Activated T-cell treated with anti-CD3 and anti-CD28 coated beads, Interleukin-2, amount 50 U/mL, for 4 hours (primary cell): ENCODE data around the gene NME7. TPM values are rescaled to one million over a fixed set of nuclear protein-coding genes. Genes with fewer than 3 reads are reported as not detected.

Experiments
- ATAC-seq, 2 donors: fragments of 200-7000 bp; cut with Tn5 transposase; one replicate each; pipeline ENCODE4 v1.10.0; 2021
- DNase-seq: peaks from one replicate; pipeline ENCODE4 v3.0.0-alpha.2; 2020
- H3K27me3 Mint-ChIP-seq: one replicate; pipeline ENCODE4 v1.8.0; 2021; ENCODE audit warnings: low read depth, mixed read lengths
- H3K36me3 Mint-ChIP-seq: one replicate; pipeline ENCODE4 v1.8.0; 2022; ENCODE audit warnings: mixed read lengths; ENCODE audit not compliant: insufficient read depth
- H3K4me1 Mint-ChIP-seq: one replicate; pipeline ENCODE4 v1.8.0; 2021; ENCODE audit warnings: low read depth, mixed read lengths
- H3K4me3 Mint-ChIP-seq: one replicate; pipeline ENCODE4 v1.8.0; 2021; ENCODE audit warnings: mild to moderate bottlenecking, moderate library complexity, mixed read lengths
- H3K9me3 Mint-ChIP-seq: one replicate; pipeline ENCODE4 v1.8.0; 2021; ENCODE audit warnings: mixed read lengths
- total RNA-seq, 3 donors: library from RNA; stranded (reverse); gene quantifications; one replicate each; pipeline ENCODE4 v1.2.1, GENCODE V29; 2021

Gene NME7
- total RNA-seq, 3 donors from 2014 or later = 9.0 to 18.5 (median 11.7) TPM

- DNase-seq (no peak), ATAC-seq (no peak)
- H3K4me3 Mint-ChIP-seq = no peak overlapping the region
- no peaks in the 10 kb centered on the region for H3K9me3 Mint-ChIP-seq
- peaks cover 8% of the 10 kb centered on the region for H3K4me1 Mint-ChIP-seq
- H3K27me3 Mint-ChIP-seq = no peaks in the 10 kb centered on the region
- H3K36me3 Mint-ChIP-seq = no peaks in the 10 kb centered on the region
These were observed 248.2 kb downstream of the NME7 start for GRCh38 chr1:169119405-169119804.

DNA sequence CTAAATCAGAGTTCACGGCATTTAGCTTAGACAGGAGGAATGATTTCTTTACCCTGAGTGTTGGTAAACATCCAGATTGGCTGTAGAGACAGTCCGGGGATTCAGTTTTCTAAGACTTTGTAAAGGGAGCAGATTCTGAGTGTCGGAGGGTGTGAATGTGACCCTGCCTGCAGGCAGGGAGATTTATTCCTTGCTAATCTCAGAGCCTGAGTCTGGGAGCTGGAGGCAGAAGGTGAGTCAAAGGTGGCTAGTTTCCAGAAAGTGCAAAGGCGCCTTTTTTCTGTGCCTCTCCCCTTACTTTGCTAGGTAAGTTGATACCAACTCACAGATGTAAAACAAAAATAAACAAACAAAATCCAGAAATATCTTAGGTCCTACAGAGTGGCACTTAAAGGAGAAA is 249.4 kb downstream of the NME7 start:
- Mint-ChIP-seq H3K4me3 (no peak overlapping the region), H3K36me3 (no peaks in the 10 kb centered on the region), H3K4me1 (peaks cover 8% of the 10 kb centered on the region), H3K27me3 (no peaks in the 10 kb centered on the region), H3K9me3 (no peaks in the 10 kb centered on the region)
- ATAC-seq (no peak), DNase-seq (no peak)

DNA sequence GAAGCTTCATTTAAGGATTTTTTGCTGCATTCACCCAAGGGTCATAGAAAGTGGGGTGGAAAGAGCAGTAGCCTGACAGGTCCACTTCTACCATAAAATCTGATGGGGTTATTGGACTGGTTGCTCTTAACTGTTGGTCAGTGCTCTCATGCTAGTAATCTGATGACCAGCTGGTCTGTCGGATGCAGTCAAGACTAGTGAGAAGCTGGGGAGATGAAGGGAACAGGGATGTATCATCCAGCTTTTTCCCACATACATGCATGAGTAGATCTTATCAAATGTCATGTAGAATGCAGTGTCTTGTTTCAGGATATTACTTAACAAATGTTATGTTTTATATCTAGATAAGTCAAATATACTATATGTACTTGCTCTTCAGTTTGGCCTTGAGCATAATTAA is 250.0 kb downstream of the NME7 start:
- no peak for DNase-seq
- Mint-ChIP-seq H3K27me3 (no peaks in the 10 kb centered on the region), H3K36me3 (no peaks in the 10 kb centered on the region), H3K4me1 (peaks cover 8% of the 10 kb centered on the region), H3K4me3 (no peak overlapping the region), H3K9me3 (no peaks in the 10 kb centered on the region)
- ATAC-seq = no peak

DNA sequence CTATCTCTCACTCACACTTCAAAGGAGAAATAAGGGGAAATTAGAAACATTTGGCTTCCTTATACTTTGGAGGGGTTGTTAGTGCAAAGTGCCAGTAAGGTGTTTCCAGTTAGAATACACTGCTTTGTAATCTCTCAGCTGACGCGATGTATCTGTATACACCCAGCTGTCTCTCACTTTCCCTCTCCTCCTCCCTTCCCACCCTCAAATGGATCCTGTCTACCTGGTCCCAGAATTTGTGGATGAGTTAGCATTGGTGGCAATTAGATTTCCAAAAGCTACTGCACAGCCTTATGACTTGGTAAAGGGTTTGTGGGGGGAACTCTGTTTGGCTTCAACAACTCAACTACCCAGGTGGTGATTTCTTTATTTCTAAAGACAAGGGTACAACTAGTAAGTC is 250.6 kb downstream of the NME7 start:
- no peak for DNase-seq
- Mint-ChIP-seq H3K4me3 (no peak overlapping the region), H3K9me3 (no peaks in the 10 kb centered on the region), H3K27me3 (no peaks in the 10 kb centered on the region), H3K4me1 (peaks cover 8% of the 10 kb centered on the region), H3K36me3 (peaks cover 3% of the 10 kb centered on the region)
- no peak for ATAC-seq

DNA sequence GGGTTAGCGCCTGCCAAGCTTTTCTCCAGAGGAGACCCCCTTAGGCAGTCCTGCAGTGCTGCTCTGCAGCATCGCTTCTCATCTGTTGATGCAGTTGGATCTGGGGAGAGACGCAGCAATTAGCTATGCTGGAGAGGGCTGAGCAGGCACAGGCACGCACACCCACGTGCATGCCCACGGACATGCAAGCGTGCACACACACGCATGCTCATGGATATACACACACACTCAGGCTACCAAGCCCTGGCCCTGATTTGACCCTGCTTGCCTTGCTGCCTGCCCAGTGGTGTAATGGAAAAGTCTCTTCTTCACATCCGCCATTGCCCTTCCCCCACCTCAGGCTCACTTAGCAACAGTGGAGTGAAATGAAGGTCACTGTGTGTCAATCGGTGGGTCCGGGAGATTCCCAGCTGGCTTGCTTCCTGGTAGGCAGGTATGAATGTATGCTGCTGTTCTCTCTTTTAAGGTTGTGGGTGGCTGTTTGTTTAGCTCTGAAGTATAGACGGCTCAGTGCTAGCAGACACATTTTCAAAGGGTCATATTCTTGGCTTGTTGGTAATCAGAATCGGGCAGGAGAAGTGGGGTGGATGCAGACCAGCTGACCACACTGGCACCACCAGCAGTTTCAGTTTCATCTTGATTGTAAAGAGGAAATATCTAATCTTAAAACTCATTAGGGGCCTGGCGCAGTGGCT is 251.6 kb downstream of the NME7 start:
- Mint-ChIP-seq H3K9me3 (no peaks in the 10 kb centered on the region), H3K27me3 (no peaks in the 10 kb centered on the region), H3K4me1 (peaks cover 8% of the 10 kb centered on the region), H3K4me3 (no peak overlapping the region), H3K36me3 (peaks cover 3% of the 10 kb centered on the region)
- ATAC-seq = peak; percentile 28 to 37
- DNase-seq = no peak

- Mint-ChIP-seq H3K4me1 (peaks cover 28% of the 10 kb centered on the region), H3K36me3 (peaks cover 3% of the 10 kb centered on the region), H3K27me3 (no peaks in the 10 kb centered on the region), H3K4me3 (no peak overlapping the region), H3K9me3 (no peaks in the 10 kb centered on the region)
- DNase-seq (no peak), ATAC-seq (no peak)
These were observed 253.9 kb downstream of the NME7 start for GRCh38 chr1:169113613-169114119.

- peaks cover 40% of the 10 kb centered on the region for H3K4me1 Mint-ChIP-seq
These were observed 255.4 kb downstream of the NME7 start for GRCh38 chr1:169112241-169112640.

GRCh38 chr1:169111472-169111871 is 256.1 kb downstream of the NME7 start:
- DNase-seq = no peak

More at GRCh38 chr1:169112241-169112640, 255.4 kb downstream of the NME7 start:
- no peak overlapping the region for H3K4me3 Mint-ChIP-seq
- H3K9me3 Mint-ChIP-seq = no peaks in the 10 kb centered on the region
- ATAC-seq (no peak), DNase-seq (no peak)
- H3K36me3 Mint-ChIP-seq = peaks cover 3% of the 10 kb centered on the region
- peaks cover 3% of the 10 kb centered on the region for H3K27me3 Mint-ChIP-seq

GRCh38 chr1:169110689-169111447 is 256.7 kb downstream of the NME7 start:
- DNase-seq (no peak), ATAC-seq (no peak)
- Mint-ChIP-seq H3K27me3 (peaks cover 5% of the 10 kb centered on the region), H3K9me3 (no peaks in the 10 kb centered on the region), H3K4me3 (peak overlapping the region; percentile 9), H3K36me3 (peaks cover 3% of the 10 kb centered on the region), H3K4me1 (peaks cover 35% of the 10 kb centered on the region)

More at GRCh38 chr1:169111472-169111871, 256.1 kb downstream of the NME7 start:
- no peaks in the 10 kb centered on the region for H3K9me3 Mint-ChIP-seq
- H3K27me3 Mint-ChIP-seq = peaks cover 5% of the 10 kb centered on the region
- peaks cover 3% of the 10 kb centered on the region for H3K36me3 Mint-ChIP-seq
- peaks cover 39% of the 10 kb centered on the region for H3K4me1 Mint-ChIP-seq
- no peak overlapping the region for H3K4me3 Mint-ChIP-seq
- ATAC-seq = no peak

- ATAC-seq = no peak
- peaks cover 36% of the 10 kb centered on the region for H3K4me1 Mint-ChIP-seq
- H3K9me3 Mint-ChIP-seq = no peaks in the 10 kb centered on the region
These were observed 257.4 kb downstream of the NME7 start for GRCh38 chr1:169110236-169110635.

GRCh38 chr1:169109561-169110134 is 257.9 kb downstream of the NME7 start:
- Mint-ChIP-seq H3K4me3 (peak overlapping the region; percentile 27), H3K36me3 (peaks cover 3% of the 10 kb centered on the region), H3K4me1 (peaks cover 40% of the 10 kb centered on the region), H3K27me3 (peaks cover 11% of the 10 kb centered on the region), H3K9me3 (no peaks in the 10 kb centered on the region)
- no peak for DNase-seq
- no peak for ATAC-seq

More at GRCh38 chr1:169110236-169110635, 257.4 kb downstream of the NME7 start:
- no peak for DNase-seq
- Mint-ChIP-seq H3K27me3 (peaks cover 5% of the 10 kb centered on the region), H3K4me3 (peak overlapping the region; percentile 27), H3K36me3 (peaks cover 3% of the 10 kb centered on the region)

GRCh38 chr1:169108863-169109560 is 258.6 kb downstream of the NME7 start:
- H3K36me3 Mint-ChIP-seq = peaks cover 3% of the 10 kb centered on the region
- DNase-seq (no peak), ATAC-seq (no peak)
- peak overlapping the region; percentile 84 for H3K4me3 Mint-ChIP-seq
- peaks cover 13% of the 10 kb centered on the region for H3K27me3 Mint-ChIP-seq
- peaks cover 40% of the 10 kb centered on the region for H3K4me1 Mint-ChIP-seq
- no peaks in the 10 kb centered on the region for H3K9me3 Mint-ChIP-seq

DNA sequence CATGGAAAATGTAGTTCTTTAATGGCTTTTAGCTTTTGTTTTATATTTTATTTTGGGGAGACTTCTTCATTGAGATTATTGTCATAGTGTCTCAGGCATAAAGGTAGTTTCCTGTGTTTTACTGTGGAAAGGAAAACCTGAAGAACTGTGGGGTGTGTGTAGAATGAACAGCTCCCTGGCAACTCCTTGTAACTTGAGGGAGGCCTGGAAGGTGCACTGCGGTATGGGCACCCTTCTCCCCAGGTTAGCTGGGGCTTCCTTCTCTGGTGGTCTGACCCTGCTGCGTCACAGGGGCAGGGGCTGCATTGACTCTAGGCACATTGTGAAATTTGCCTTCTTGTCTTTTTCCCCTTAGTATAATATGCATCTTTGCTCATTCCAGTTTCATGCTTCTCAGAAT is 259.4 kb downstream of the NME7 start:
- DNase-seq = no peak
- peaks cover 40% of the 10 kb centered on the region for H3K4me1 Mint-ChIP-seq

GRCh38 chr1:169107603-169108208 is 259.9 kb downstream of the NME7 start:
- DNase-seq (no peak), ATAC-seq (no peak)
- H3K36me3 Mint-ChIP-seq = peaks cover 3% of the 10 kb centered on the region
- H3K9me3 Mint-ChIP-seq = no peaks in the 10 kb centered on the region
- H3K4me1 Mint-ChIP-seq = peaks cover 40% of the 10 kb centered on the region
- peak overlapping the region; percentile 84 for H3K4me3 Mint-ChIP-seq
- H3K27me3 Mint-ChIP-seq = peaks cover 13% of the 10 kb centered on the region

More for the DNA sequence above, 259.4 kb downstream of the NME7 start:
- ATAC-seq = no peak
- Mint-ChIP-seq H3K9me3 (no peaks in the 10 kb centered on the region), H3K4me3 (peak overlapping the region; percentile 84), H3K27me3 (peaks cover 13% of the 10 kb centered on the region), H3K36me3 (peaks cover 3% of the 10 kb centered on the region)
